Stimulated activated CD4-positive, alpha-beta T cell treated with anti-CD3 and anti-CD28 coated beads, TNF-alpha, amount 100 ng/mL, for 1 hour (primary cell): ENCODE results near the gene GGA1.

Experiments
- DNase-seq, 3 donors: peaks; one replicate each; pipeline ENCODE4 v3.0.0-alpha.2; 2020; ENCODE audit warnings: low read depth in 3 of 3, low spot score in 1 of 3

The GGA1 gene

GRCh38 chr22:37630839-37631435 lies 22.3 kb downstream of the GGA1 start:
- no peak for DNase-seq

GRCh38 chr22:37631448-37632173 lies 23.0 kb downstream of the GGA1 start:
- no peak for DNase-seq

- DNase-seq, result no peak
Observed at GRCh38 chr22:37632174-37633088, 23.8 kb downstream of the GGA1 start.

GRCh38 chr22:37633089-37633624 lies 24.5 kb downstream of the GGA1 start:
- no peak for DNase-seq

- no peak for DNase-seq
Observed at GRCh38 chr22:37633625-37634416, 25.2 kb downstream of the GGA1 start.

GRCh38 chr22:37634417-37634924 lies 25.8 kb downstream of the GGA1 start:
- DNase-seq, result no peak

GRCh38 chr22:37635157-37635556 lies 26.5 kb downstream of the GGA1 start:
- no peak for DNase-seq

GRCh38 chr22:37636186-37636948 lies 27.7 kb downstream of the GGA1 start:
- DNase-seq, result no peak

GRCh38 chr22:37636949-37637273 lies 28.3 kb downstream of the GGA1 start:
- no peak for DNase-seq

GRCh38 chr22:37638391-37639069 lies 29.9 kb downstream of the GGA1 start:
- no peak for DNase-seq

- peak in 1 of 3 donors; percentile 43 for DNase-seq
Observed at GRCh38 chr22:37639070-37639760, 30.6 kb downstream of the GGA1 start, which contains the start of gene SH3BP1. SH3BP1 (plus strand) TSS chr22:37639669; CDS start chr22:37639788, 119 bp downstream.

- DNase-seq, result no peak
Observed at GRCh38 chr22:37639771-37640590, 31.3 kb downstream of the GGA1 start.

GRCh38 chr22:37640591-37641560 lies 32.2 kb downstream of the GGA1 start:
- no peak for DNase-seq

GRCh38 chr22:37641561-37641949 lies 32.9 kb downstream of the GGA1 start:
- DNase-seq, result no peak

GRCh38 chr22:37643225-37643847 lies 34.7 kb downstream of the GGA1 start:
- peak; percentile 50 to 94 (median 69) for DNase-seq

GRCh38 chr22:37647317-37647716 lies 38.7 kb downstream of the GGA1 start:
- no peak for DNase-seq
